HL-60 (cell line): ENCODE data around the gene GTF2A1.

Experiments
- DNase-seq, 2 experiments: peaks; one replicate each; pipeline ENCODE4 v3.0.0-alpha.2; 2010 to 2020; ENCODE audit warnings: low read depth in 1 of 2, low spot score in 1 of 2
- H3K27ac ChIP-seq: fragments of 250-450 bp; sonication (Bioruptor Pico); replicated peaks from 2 replicates; pipeline ENCODE4 v1.5.1; 2020; ENCODE audit warnings: mild to moderate bottlenecking, moderate library complexity
- H3K27me3 ChIP-seq: fragments of 250-450 bp; sonication (Bioruptor Pico); 2 replicates; pipeline ENCODE4 v1.5.1; 2021; ENCODE audit warnings: mild to moderate bottlenecking, moderate library complexity; ENCODE audit not compliant: insufficient read depth, poor library complexity, severe bottlenecking
- H3K4me3 ChIP-seq: replicated peaks from 2 replicates; pipeline ENCODE4 v1.5.1; 2011; ENCODE audit warnings: mild to moderate bottlenecking, control low read depth, low read length; ENCODE audit not compliant: insufficient read depth
- CTCF ChIP-seq: IDR thresholded peaks from one replicate; pipeline ENCODE4 v1.5.1; 2011; ENCODE audit warnings: low read length, control low read depth, inconsistent platforms; ENCODE audit not compliant: insufficient read depth
- GABPA ChIP-seq: IDR thresholded peaks from 2 replicates; pipeline ENCODE4 v1.6.1; 2012; ENCODE audit warnings: low read depth
- POLR2AphosphoS5 ChIP-seq: IDR thresholded peaks from 2 replicates; pipeline ENCODE4 v1.6.1; 2012; ENCODE audit warnings: low read depth
- REST ChIP-seq: IDR thresholded peaks from 2 replicates; pipeline ENCODE4 v1.6.1; 2012; ENCODE audit warnings: low read depth; ENCODE audit not compliant: insufficient replicate concordance
- SPI1 ChIP-seq: IDR thresholded peaks from 2 replicates; pipeline ENCODE4 v1.6.1; 2012; ENCODE audit warnings: low read depth, mild to moderate bottlenecking, borderline replicate concordance

Gene GTF2A1

GRCh38 chr14:81200054-81200453, 20.7 kb downstream of the GTF2A1 start:
- H3K27ac ChIP-seq = no peak overlapping the region
- TF ChIP-seq CTCF = no peak
- no peak for TF ChIP-seq SPI1
- no peak for TF ChIP-seq GABPA
- no peak for TF ChIP-seq POLR2AphosphoS5
- no peak for TF ChIP-seq REST
- H3K27me3 ChIP-seq = no peaks in the 10 kb centered on the region
- no peak overlapping the region for H3K4me3 ChIP-seq
- no peak for DNase-seq

GRCh38 chr14:81199084-81199483, 21.7 kb downstream of the GTF2A1 start:
- no peak for DNase-seq
- no peak overlapping the region for H3K4me3 ChIP-seq
- H3K27me3 ChIP-seq = no peaks in the 10 kb centered on the region
- no peak for TF ChIP-seq POLR2AphosphoS5
- no peak for TF ChIP-seq REST
- TF ChIP-seq GABPA = no peak
- H3K27ac ChIP-seq = no peak overlapping the region

- TF ChIP-seq GABPA (no peak), POLR2AphosphoS5 (no peak), SPI1 (no peak), CTCF (no peak)
- DNase-seq = no peak
- H3K27me3 ChIP-seq = no peaks in the 10 kb centered on the region
- H3K27ac ChIP-seq = no peak overlapping the region
- H3K4me3 ChIP-seq = no peak overlapping the region
These were observed 22.1 kb downstream of the GTF2A1 start for GRCh38 chr14:81198651-81199050.

- DNase-seq = no peak
- no peak for TF ChIP-seq CTCF
- no peak for TF ChIP-seq REST
- no peak for TF ChIP-seq POLR2AphosphoS5
- TF ChIP-seq GABPA = no peak
- TF ChIP-seq SPI1 = no peak
- Histone ChIP-seq H3K27me3 (no peaks in the 10 kb centered on the region), H3K4me3 (no peak overlapping the region), H3K27ac (no peak overlapping the region)
These were observed 26.7 kb downstream of the GTF2A1 start for GRCh38 chr14:81193924-81194633.
